ENCODE results near the gene GPR84. TPM values are rescaled to one million over a fixed set of nuclear protein-coding genes. Genes with fewer than 3 reads are reported as not detected.

The GPR84 gene
- total and polyA plus RNA-seq, 8 donors: 0.46 to 1.4 (median 0.50) TPM; not detected in 5

- H3K27me3 ChIP-seq: no peaks in the 10 kb centered on the region
- peaks cover 0 to 33% (median 15%) of the 10 kb centered on the region in 4 donors for H3K4me1 ChIP-seq
- H3K27ac ChIP-seq: no peak overlapping the region
- no peaks in the 10 kb centered on the region for H3K9me3 ChIP-seq
- TF ChIP-seq POLR2A (IDR thresholded peaks at IDR 0.05): no peak
- TF ChIP-seq EP300 (IDR thresholded peaks at IDR 0.05): no peak
- no peak for TF ChIP-seq CTCF (IDR thresholded peaks at IDR 0.05)
- TF ChIP-seq POLR2AphosphoS5 (IDR thresholded peaks at IDR 0.05): no peak
- H3K4me3 ChIP-seq: no peak overlapping the region
- DNase-seq: no peak
- H3K36me3 ChIP-seq: peaks cover 36 to 60% (median 50%) of the 10 kb centered on the region in 4 donors
- intact Hi-C loops (cut with DNase I; ENCODE audit: low total_unique reads): no loop called here
- WGBS, 5 donors: 56 to 67% (median 62%) methylated on average over 3 of the region's 3 CpGs
Observed at GRCh38 chr12:54393743-54394142, 29.5 kb upstream of the GPR84 start.

- Histone ChIP-seq H3K27ac (no peak overlapping the region), H3K4me3 (no peak overlapping the region), H3K4me1 (peaks cover 0 to 34% (median 17%) of the 10 kb centered on the region in 4 donors), H3K36me3 (peaks cover 30 to 55% (median 45%) of the 10 kb centered on the region in 4 donors), H3K27me3 (no peaks in the 10 kb centered on the region), H3K9me3 (no peaks in the 10 kb centered on the region)
- no peak for DNase-seq
- no peak for TF ChIP-seq POLR2A (IDR thresholded peaks at IDR 0.05)
- TF ChIP-seq EP300 (IDR thresholded peaks at IDR 0.05): no peak
- TF ChIP-seq CTCF (IDR thresholded peaks at IDR 0.05): no peak
- TF ChIP-seq POLR2AphosphoS5 (IDR thresholded peaks at IDR 0.05): no peak
- WGBS, 5 donors: 65 to 73% (median 67%) methylated on average over 6 of the region's 6 CpGs
- intact Hi-C loops (cut with DNase I; ENCODE audit: low total_unique reads): no loop called here
Observed at GRCh38 chr12:54393207-54393609, 28.9 kb upstream of the GPR84 start.

- TF ChIP-seq POLR2A (IDR thresholded peaks at IDR 0.05) (no peak), POLR2AphosphoS5 (IDR thresholded peaks at IDR 0.05) (no peak), CTCF (IDR thresholded peaks at IDR 0.05) (no peak), EP300 (IDR thresholded peaks at IDR 0.05) (no peak)
- intact Hi-C loops (cut with DNase I; ENCODE audit: low total_unique reads): no loop called here
- 77 to 82% (median 79%) methylated on average over 8 of the region's 8 CpGs for WGBS, 5 donors
Observed at GRCh38 chr12:54392485-54393206, 28.4 kb upstream of the GPR84 start.

GRCh38 chr12:54390668-54391551 lies 26.6 kb upstream of the GPR84 start:
- Histone ChIP-seq H3K27ac (peak overlapping the region in 3 of 5 donors; percentile 12 to 57 (median 24)), H3K27me3 (no peaks in the 10 kb centered on the region), H3K4me1 (peaks cover 0 to 37% (median 17%) of the 10 kb centered on the region in 4 donors), H3K4me3 (peak overlapping the region; percentile 47 to 58 (median 51)), H3K9me3 (no peaks in the 10 kb centered on the region), H3K36me3 (peaks cover 10 to 32% (median 22%) of the 10 kb centered on the region in 4 donors)
- intact Hi-C loops (cut with DNase I; ENCODE audit: low total_unique reads): no loop called here
- no peak for TF ChIP-seq CTCF (IDR thresholded peaks at IDR 0.05)
- TF ChIP-seq POLR2A (IDR thresholded peaks at IDR 0.05): no peak
- TF ChIP-seq POLR2AphosphoS5 (IDR thresholded peaks at IDR 0.05): no peak
- TF ChIP-seq EP300 (IDR thresholded peaks at IDR 0.05): no peak
- DNase-seq: peak; percentile 58 to 84
- 13 to 24% (median 18%) methylated on average over 28 to 51 of the region's 51 CpGs for WGBS, 5 donors

More at GRCh38 chr12:54392485-54393206, 28.4 kb upstream of the GPR84 start:
- Histone ChIP-seq H3K27ac (no peak overlapping the region), H3K9me3 (no peaks in the 10 kb centered on the region), H3K27me3 (no peaks in the 10 kb centered on the region), H3K4me3 (no peak overlapping the region), H3K4me1 (peaks cover 0 to 37% (median 17%) of the 10 kb centered on the region in 4 donors), H3K36me3 (peaks cover 25 to 49% (median 39%) of the 10 kb centered on the region in 4 donors)
- DNase-seq: no peak
